Neural crest cell (in vitro differentiated cells): ENCODE results near the gene LDLRAD3. TPM values are rescaled to one million over a fixed set of nuclear protein-coding genes. Genes with fewer than 3 reads are reported as not detected.
"Not testable (repeated sequence)": the region's sequence is repeated elsewhere in the genome, so short reads cannot be mapped to it uniquely, and the experiment has no call there.

ENCODE experiments used
- DNase-seq: peaks from one replicate; pipeline ENCODE4 v3.0.0; 2021; ENCODE audit warnings: low read depth, mixed read lengths, low spot score
- H3K27ac Mint-ChIP-seq: one replicate; pipeline ENCODE4 v1.8.0; 2021; ENCODE audit warnings: mild to moderate bottlenecking, mixed read lengths; ENCODE audit not compliant: unreplicated experiment
- H3K27me3 Mint-ChIP-seq: 2 replicates; pipeline ENCODE4 v1.8.0; 2021; ENCODE audit warnings: low read depth, mild to moderate bottlenecking, mixed read lengths
- H3K36me3 Mint-ChIP-seq: 2 replicates; pipeline ENCODE4 v1.8.0; 2021; ENCODE audit warnings: low read depth, mild to moderate bottlenecking, mixed read lengths
- H3K4me1 Mint-ChIP-seq: 2 replicates; pipeline ENCODE4 v1.8.0; 2021; ENCODE audit warnings: mixed read lengths
- H3K4me3 Mint-ChIP-seq: one replicate; pipeline ENCODE4 v1.8.0; 2021; ENCODE audit warnings: mild to moderate bottlenecking, mixed read lengths
- H3K9me3 Mint-ChIP-seq: 2 replicates; pipeline ENCODE4 v1.8.0; 2021; ENCODE audit warnings: mixed read lengths
- CTCF ChIP-seq: fragments of 200-600 bp; sonication (generic); conservative IDR thresholded peaks from 2 replicates; pipeline ENCODE4 v1.5.0; 2021; ENCODE audit warnings: antibody characterized with exemption, mild to moderate bottlenecking
- total RNA-seq: library from RNA; stranded (reverse); gene quantifications from 2 replicates; pipeline ENCODE4 v1.2.1, GENCODE V29; 2021

LDLRAD3 gene
- total RNA-seq, 1 donor from 2014 or later: 30.1 TPM

DNA sequence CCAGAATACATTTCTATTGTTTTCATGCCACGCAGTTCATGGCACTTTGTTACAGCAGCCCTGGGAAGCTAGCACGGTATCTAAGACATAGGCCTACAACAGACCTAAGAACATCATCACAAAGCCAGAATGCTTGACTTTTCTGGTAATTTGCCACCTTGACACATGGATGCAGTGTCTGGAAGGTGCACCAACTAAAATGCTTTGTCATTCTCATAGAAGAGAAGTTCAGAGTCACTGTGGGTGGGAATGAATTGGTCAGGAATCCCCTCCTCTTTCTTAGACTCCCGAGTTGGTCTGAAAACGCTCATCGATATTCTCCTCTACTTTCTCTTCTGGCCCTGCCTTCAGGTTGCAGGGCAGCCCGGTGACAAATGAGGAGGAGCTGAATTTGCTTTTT is 223.9 kb downstream of the LDLRAD3 start:
- DNase-seq: no peak
- H3K9me3 Mint-ChIP-seq: peaks cover 12% of the 10 kb centered on the region
- H3K36me3 Mint-ChIP-seq: peaks cover 27% of the 10 kb centered on the region
- peaks cover 6% of the 10 kb centered on the region for H3K4me1 Mint-ChIP-seq
- no peak overlapping the region for H3K4me3 Mint-ChIP-seq
- TF ChIP-seq CTCF: no peak
- no peaks in the 10 kb centered on the region for H3K27me3 Mint-ChIP-seq
- no peak overlapping the region for H3K27ac Mint-ChIP-seq

DNA sequence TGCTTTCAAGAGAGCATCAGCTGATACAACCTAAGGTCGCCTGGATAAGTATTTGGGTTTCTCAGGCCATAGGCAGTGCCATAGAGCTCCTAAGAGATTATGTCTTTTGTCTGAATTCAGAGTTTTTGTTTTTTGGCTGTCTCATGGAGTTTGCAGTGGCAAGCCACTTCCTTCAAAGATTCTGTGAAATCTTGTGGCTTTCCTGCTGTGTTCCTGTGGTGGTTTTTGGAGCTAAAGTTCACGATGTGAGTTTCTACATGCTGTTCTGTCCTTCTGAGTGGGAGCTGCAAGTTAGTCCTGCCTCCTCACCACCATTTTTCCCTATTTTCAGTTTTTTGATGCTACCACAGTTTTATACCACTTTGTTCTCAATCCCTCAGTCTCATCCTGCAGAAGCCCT is 234.0 kb downstream of the LDLRAD3 start:
- Mint-ChIP-seq H3K27ac (no peak overlapping the region), H3K36me3 (peaks cover 23% of the 10 kb centered on the region), H3K27me3 (no peaks in the 10 kb centered on the region), H3K4me1 (peaks cover 6% of the 10 kb centered on the region), H3K9me3 (peaks cover 2% of the 10 kb centered on the region), H3K4me3 (no peak overlapping the region)
- DNase-seq: no peak
- TF ChIP-seq CTCF: no peak

- H3K9me3 Mint-ChIP-seq: no peaks in the 10 kb centered on the region
- H3K27me3 Mint-ChIP-seq: no peaks in the 10 kb centered on the region
- H3K4me1 Mint-ChIP-seq: peaks cover 1% of the 10 kb centered on the region
- H3K36me3 Mint-ChIP-seq: peaks cover 16% of the 10 kb centered on the region
- no peak for DNase-seq
- no peak for TF ChIP-seq CTCF
- H3K4me3 Mint-ChIP-seq: no peak overlapping the region
- no peak overlapping the region for H3K27ac Mint-ChIP-seq
Measured at GRCh38 chr11:36186340-36187175, 242.7 kb downstream of the LDLRAD3 start.

DNA sequence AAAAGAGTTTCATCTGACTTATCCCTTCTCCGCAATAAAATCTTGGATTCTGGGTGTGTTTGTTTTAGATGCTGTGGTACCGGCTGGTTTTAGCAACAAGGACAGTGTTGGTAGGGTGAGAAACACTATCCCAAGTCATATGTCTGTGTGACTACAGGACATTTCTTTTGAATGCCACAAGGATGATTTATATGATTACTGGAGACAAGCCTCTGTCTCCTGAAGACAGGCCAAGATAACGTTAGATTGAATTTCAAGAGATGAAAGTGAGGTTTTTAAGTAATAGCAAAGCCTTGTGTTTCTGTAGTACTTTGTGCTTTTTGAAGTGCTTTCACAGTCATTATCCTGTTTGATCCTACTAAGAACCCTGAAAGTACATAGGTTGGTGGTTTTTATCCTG is 243.8 kb downstream of the LDLRAD3 start:
- H3K9me3 Mint-ChIP-seq: no peaks in the 10 kb centered on the region
- peaks cover 8% of the 10 kb centered on the region for H3K4me1 Mint-ChIP-seq
- H3K36me3 Mint-ChIP-seq: peaks cover 16% of the 10 kb centered on the region
- TF ChIP-seq CTCF: no peak
- H3K27me3 Mint-ChIP-seq: no peaks in the 10 kb centered on the region
- no peak overlapping the region for H3K27ac Mint-ChIP-seq
- DNase-seq: no peak
- no peak overlapping the region for H3K4me3 Mint-ChIP-seq

DNA sequence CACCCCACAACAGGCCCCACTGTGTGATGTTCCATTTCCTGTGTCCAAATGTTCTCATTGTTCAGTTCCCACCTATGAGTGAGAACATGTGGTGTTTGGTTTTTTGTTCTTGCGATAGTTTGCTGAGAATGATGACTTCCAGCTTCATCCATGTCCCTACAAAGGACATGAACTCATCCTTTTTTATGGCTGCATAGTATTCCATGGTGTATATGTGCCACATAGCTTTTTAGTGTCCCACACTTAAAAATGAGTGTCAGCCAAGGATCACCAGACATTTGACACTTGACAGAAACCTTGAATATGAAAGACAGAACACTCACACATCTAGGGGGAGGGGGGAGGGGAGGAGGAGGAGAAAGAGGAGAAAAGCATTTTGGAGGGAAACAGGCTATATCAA is 245.9 kb downstream of the LDLRAD3 start:
- H3K36me3 Mint-ChIP-seq: peaks cover 14% of the 10 kb centered on the region
- H3K27ac Mint-ChIP-seq, DNase-seq, H3K4me3 Mint-ChIP-seq, H3K4me1 Mint-ChIP-seq, H3K27me3 Mint-ChIP-seq, H3K9me3 Mint-ChIP-seq: not testable (repeated sequence)

GRCh38 chr11:36191941-36192340 is 248.1 kb downstream of the LDLRAD3 start:
- Mint-ChIP-seq H3K36me3 (peaks cover 14% of the 10 kb centered on the region), H3K4me1 (peaks cover 8% of the 10 kb centered on the region), H3K27me3 (no peaks in the 10 kb centered on the region), H3K9me3 (no peaks in the 10 kb centered on the region), H3K27ac (no peak overlapping the region), H3K4me3 (no peak overlapping the region)
- DNase-seq: no peak
- no peak for TF ChIP-seq CTCF
